ENCODE data around the gene C10orf62. TPM values are rescaled to one million over a fixed set of nuclear protein-coding genes. Genes with fewer than 3 reads are reported as not detected.

Gene C10orf62
- total and polyA plus RNA-seq, 10 of the 15 experiments (the other 5 are each of a cell fraction or from before 2014, with no cell fraction given), result not detected

GRCh38 chr10:97608991-97609561 is 19.6 kb downstream of the C10orf62 start:
- in situ Hi-C loops (cut with MboI), result no loop called here

More at GRCh38 chr10:97608991-97609561, 19.6 kb downstream of the C10orf62 start:
- H3K27me3 ChIP-seq (replicated peaks in 1 of 2; ENCODE audit: control insufficient read depth in 2 of 2, insufficient read depth in 2 of 2, low read length in 1 of 2), result no peaks in the 10 kb centered on the region
- H4K20me1 ChIP-seq (ENCODE audit: control insufficient read depth, insufficient read depth), result no peaks in the 10 kb centered on the region
- SMC1A ChIA-PET (ENCODE audit: uncharacterized antibody, unreplicated experiment), result interaction anchor here (1.0 to 1.5 kb wide), 2 partner anchors 16 to 57 kb away, joined by 3 read pairs; no protein-coding TSS in a partner anchor
- no peak overlapping the region for H3K9ac ChIP-seq (ENCODE audit: control insufficient read depth, insufficient read depth, low read length)
- WGBS (ENCODE audit: insufficient coverage, insufficient replicate concordance, low lambda C conversion rate, missing lambda C conversion rate), result 46% methylated on average over 13 of the region's 13 CpGs
- CTCF ChIA-PET, result interaction anchor here (1.5 to 3.0 kb wide), 3 partner anchors 33 to 55 kb away, joined by 3 to 14 read pairs (median 7); partner anchors contain the start of gene ANKRD2
- RAD21 ChIA-PET (ENCODE audit: unreplicated experiment), result interaction anchor here (1.1 kb wide), 1 partner anchor 37 kb away, joined by 6 read pairs; the partner anchor contains the start of gene ANKRD2
- H2AFZ ChIP-seq (ENCODE audit: control insufficient read depth, low read depth, low read length), result no peak overlapping the region
- H3K4me1 ChIP-seq (ENCODE audit: control insufficient read depth, insufficient read depth, low read length), result no peaks in the 10 kb centered on the region
- no peaks in the 10 kb centered on the region for H3K36me3 ChIP-seq (ENCODE audit: control insufficient read depth in 2 of 2, insufficient read depth in 2 of 2, low read length in 1 of 2)
- TF ChIP-seq ZBTB33 (IDR thresholded peaks at IDR 0.05) (no peak), HDGF (IDR thresholded peaks at IDR 0.05) (no peak), JUND (IDR thresholded peaks at IDR 0.05; ENCODE audit: low read depth, low read length) (no peak), CREM (IDR thresholded peaks at IDR 0.05; ENCODE audit: low read depth) (no peak)
- ATAC-seq (no peak), DNase-seq (ENCODE audit: low read depth, low spot score) (no peak), FAIRE-seq (no peak)
- H3K4me3 ChIP-seq, result no peak overlapping the region
- no peak overlapping the region for H3K4me2 ChIP-seq (ENCODE audit: control insufficient read depth, insufficient read depth)
- H3K27ac ChIP-seq (ENCODE audit: control insufficient read depth, insufficient read depth), result no peak overlapping the region
- intact Hi-C loops (cut with micrococcal nuclease; ENCODE audit: unreplicated experiment), result no loop called here
- BruUV-seq (replicated peaks), result no TSS peak
- no peaks in the 10 kb centered on the region for H3K9me3 ChIP-seq (replicated peaks; ENCODE audit: control insufficient read depth, insufficient read depth, low read length)
- POLR2A ChIA-PET, result no interaction called here
- H3K79me2 ChIP-seq (ENCODE audit: control insufficient read depth, insufficient read depth, low read length), result no peaks in the 10 kb centered on the region
